Frontal cortex (tissue), 4 donors: ENCODE results near the gene EIF1AX. TPM values are rescaled to one million over a fixed set of nuclear protein-coding genes. Genes with fewer than 3 reads are reported as not detected.
"Not testable (repeated sequence)": the region's sequence is repeated elsewhere in the genome, so short reads cannot be mapped to it uniquely, and the experiment has no call there.

ENCODE experiments used
- DNase-seq, 2 donors: peaks; one replicate each; pipeline ENCODE4 v3.0.0; 2012; ENCODE audit warnings: low spot score in 2 of 2
- FAIRE-seq: peaks from 2 replicates; lab custom pipeline; 2012; peaks lifted over from hg19 to GRCh38; lab: Jason Lieb, UNC
- total RNA-seq: library from RNA; depleted of rRNA; stranded (reverse); fragments of >200 nt; gene quantifications from one replicate; pipeline ENCODE4 v1.2.3, GENCODE V29; 2014
- donor health status: control.
- donor health status: control.
- donor health status: control.

Gene EIF1AX, protein sequence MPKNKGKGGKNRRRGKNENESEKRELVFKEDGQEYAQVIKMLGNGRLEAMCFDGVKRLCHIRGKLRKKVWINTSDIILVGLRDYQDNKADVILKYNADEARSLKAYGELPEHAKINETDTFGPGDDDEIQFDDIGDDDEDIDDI
- total RNA-seq, result 91.7 TPM

DNA sequence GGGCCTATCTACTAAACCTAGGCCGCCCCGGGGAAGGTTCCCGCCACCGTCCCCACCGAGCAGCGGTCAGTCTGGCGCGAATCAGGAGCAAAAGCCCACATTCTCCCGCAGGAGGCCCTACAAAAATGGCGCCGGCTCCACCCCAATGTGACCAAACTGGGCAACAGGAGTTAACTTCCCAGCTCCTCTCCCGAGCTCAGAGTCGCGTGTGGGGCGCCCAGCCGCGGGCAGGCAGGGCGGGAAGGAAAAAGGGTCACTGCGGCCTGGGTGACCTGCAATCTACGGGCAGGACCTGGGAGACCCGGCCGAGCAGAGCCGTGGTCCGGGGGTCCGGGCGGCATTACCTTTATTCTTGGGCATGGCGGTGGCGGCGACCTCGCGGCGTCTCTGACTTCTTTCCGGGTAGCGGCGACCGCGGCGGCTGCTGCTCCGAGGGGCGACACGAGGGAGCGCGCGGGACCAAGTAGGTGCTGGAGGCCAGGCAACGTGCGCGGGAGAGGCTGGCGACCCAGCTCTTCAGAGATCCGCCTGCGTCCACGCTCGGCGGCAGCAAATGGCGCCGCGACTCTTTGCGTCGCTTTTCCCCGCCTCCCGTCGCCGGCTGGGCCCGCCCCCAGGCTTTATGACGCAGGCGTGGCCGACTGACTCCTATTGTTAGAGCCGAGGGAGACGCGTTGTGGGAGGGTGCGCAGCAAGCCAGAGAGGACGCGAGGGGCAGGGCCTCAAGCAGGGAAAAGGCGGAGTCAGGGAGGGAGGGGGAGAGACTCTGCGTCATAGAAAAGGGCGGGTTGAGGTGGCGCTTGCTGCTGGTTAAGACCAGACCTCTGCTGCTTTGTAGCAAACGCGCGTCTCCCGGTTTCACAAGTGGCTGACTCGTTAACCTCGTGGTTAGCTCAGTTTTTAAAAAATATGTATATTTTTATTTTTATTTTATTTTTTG is at the start of gene EIF1AX:
TSS of gene EIF1AX (minus strand) at position 558 of the 940 bp plus-strand sequence. CDS start at position 360, 198 bp downstream.
- peak; percentile 81 for FAIRE-seq
- peak; percentile 76 for DNase-seq

DNA sequence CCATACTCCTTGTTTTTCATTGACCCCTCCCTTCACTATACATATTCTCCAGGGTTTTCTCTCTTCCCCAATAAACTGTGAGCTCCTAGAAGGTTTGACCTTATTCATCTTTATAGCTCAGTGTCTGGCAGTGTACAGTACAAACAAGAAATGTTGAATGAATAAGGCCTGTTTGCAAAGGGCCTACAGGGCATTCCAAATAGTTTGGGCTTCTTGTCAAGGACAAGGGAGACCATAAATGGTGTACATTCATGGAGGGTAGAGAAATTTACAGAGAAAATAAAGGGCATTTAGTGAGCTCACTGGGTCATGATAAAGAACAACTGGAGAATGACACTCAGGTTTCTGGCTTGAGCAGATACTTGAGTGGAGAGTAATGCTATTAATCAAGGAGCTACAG is 47.5 kb upstream of the EIF1AX start:
- no peak for DNase-seq
- no peak for FAIRE-seq

GRCh38 chrX:20181598-20182329 is 40.1 kb upstream of the EIF1AX start:
- no peak for FAIRE-seq

GRCh38 chrX:20177093-20177492 is 35.5 kb upstream of the EIF1AX start:
- DNase-seq (no peak), FAIRE-seq (no peak)

More at GRCh38 chrX:20181598-20182329, 40.1 kb upstream of the EIF1AX start:
- DNase-seq, result no peak

GRCh38 chrX:20173856-20174255 is 32.2 kb upstream of the EIF1AX start:
- no peak for DNase-seq
- no peak for FAIRE-seq

- no peak for DNase-seq
- no peak for FAIRE-seq
Measured at GRCh38 chrX:20173313-20173712, 31.7 kb upstream of the EIF1AX start.

DNA sequence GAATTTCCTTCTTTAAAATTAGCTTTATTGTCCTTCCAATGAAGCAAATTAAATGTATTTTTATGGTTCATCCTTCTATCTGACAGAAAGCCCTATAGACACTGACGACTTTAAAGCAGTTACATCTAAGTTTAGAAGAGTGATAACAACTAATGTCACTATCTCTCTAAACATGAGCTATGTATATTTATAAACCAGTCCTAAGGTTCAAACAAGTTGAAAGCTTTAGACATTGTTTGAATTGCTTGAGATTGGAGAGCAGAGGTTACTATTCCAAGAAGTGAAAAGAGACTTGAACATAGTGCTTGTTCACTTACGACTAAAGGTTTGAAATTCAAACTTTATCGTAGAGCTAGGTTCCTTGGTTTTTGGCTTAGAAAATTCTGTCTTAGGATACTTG is 30.2 kb upstream of the EIF1AX start:
- DNase-seq, result no peak
- no peak for FAIRE-seq

DNA sequence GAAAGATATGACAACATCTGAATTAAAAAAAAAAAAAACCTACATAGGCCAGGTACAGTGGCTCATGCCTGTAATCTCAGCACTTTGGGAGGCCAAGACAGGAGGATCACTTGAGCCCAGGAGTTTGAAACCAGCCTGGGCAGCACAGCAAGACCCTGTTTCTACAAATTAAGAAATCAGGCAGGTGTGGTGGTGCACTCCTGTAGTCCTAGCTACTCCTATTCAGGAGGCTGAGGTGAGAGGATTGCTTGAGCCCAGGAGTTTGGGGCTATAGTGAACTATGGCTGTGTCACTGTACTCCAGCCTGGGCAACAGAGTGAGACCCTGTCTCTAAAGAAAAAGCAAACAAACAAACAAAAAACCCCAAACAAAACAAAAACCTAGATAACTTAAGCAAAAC is 20.9 kb upstream of the EIF1AX start:
- not testable (repeated sequence) for DNase-seq, FAIRE-seq

GRCh38 chrX:20159797-20160385 is 18.3 kb upstream of the EIF1AX start:
- DNase-seq (peak in 1 of 2 donors; percentile 3), FAIRE-seq (no peak)

- DNase-seq (no peak), FAIRE-seq (no peak)
Measured at GRCh38 chrX:20151689-20152088, 10.1 kb upstream of the EIF1AX start.

DNA sequence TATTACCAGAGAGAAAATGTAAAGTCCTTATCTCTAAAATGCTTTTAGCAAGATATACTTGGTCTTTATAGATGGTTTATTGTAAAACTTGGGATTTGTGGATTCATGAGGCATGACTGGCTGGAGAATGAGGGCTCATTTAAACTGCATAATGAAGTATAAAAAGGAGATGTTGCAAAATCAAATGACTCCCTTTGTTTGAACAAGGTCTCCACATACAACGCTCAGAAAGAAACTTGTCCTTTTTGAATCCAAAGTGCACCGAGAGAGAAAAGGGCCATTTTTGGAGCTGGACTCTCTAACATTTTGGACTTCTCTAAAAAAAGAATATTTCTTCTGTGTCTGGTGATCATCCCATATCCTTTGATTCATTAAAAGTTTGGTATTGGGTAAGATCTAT is 7.7 kb upstream of the EIF1AX start:
- FAIRE-seq (no peak), DNase-seq (no peak)

DNA sequence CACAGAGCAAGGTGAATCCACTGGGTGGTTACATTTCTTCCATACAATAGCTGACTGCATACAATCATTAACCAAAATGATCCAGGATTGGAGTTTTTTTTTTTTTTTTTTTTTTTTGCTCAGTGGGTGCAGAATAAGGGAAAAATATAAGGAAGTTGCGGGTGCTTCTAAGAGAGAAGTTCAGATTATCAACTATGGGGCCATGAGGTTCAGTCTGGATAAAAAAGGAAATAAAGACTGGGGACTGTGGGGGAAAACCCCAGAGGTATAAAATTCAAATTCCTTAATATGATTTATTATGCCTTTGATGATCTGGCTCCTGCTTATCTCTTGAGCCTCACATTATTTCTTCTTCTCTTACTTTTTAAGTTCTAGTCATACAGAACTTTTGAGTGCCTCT is 5.9 kb upstream of the EIF1AX start:
- no peak for FAIRE-seq
- DNase-seq, result no peak

- DNase-seq, result no peak
- FAIRE-seq, result no peak
Measured at GRCh38 chrX:20144491-20144890, 2.9 kb upstream of the EIF1AX start.

DNA sequence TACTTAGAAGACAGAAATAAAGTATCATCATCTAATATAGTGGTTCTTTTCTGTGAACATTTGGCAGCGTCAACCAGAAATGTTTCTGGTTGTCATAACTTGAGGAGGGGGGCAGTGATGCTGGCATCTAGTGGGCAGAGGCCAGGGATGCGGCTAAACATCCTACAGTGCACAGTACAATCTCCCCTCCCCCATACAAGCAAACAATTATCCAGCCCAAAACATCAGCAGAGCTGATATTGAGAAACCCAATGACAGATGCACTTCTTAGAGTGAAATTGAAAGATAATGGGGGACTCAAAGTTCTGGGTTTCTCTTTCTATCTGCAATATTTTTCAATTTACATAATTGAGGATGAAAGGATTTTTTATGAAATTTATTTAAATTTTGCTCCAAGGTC is 1.9 kb upstream of the EIF1AX start:
- DNase-seq, result no peak
- no peak for FAIRE-seq

DNA sequence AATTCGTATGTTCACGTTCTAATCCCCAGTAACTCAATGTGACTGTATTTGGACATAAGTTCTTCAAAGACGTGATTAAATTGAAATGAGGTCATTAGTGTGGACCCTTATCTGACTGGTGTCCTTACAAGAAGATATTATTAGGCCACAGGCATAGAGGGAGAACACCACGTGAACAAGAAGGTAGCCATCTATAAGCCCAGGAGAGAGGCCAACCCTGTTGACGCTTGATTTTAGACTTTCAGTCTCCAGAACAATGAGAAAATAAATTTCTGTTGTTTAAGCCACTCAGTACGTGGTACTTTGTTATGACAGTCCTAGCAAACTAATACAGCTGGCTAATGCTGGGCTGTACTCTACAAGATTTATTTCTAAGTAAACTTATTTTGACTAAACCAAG is 1.5 kb upstream of the EIF1AX start:
- FAIRE-seq, result no peak

GRCh38 chrX:20140420-20140819 is 1.2 kb downstream of the EIF1AX start:
- FAIRE-seq, result no peak
- DNase-seq, result no peak

More for the DNA sequence above, 1.5 kb upstream of the EIF1AX start:
- DNase-seq, result no peak

DNA sequence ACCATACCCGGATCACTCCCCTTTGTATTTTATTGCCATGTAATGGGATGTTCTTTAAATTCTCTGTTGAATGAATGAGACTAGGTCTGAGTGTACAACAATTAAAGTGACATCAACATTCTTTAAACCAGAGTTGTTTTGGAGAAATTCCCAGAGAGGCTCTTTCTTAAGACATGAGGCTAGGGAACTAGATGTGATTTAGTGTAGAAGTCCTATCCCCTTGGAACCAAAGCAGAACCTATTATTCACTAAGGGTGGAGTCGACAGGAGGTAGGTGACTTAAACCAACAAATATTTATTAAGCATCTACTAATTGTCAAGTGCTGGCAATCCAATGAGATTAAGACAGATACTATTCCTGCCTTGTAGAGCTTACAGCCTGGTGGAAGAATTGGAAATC is 1.7 kb downstream of the EIF1AX start:
- FAIRE-seq (no peak), DNase-seq (no peak)

GRCh38 chrX:20135944-20136343 is 5.7 kb downstream of the EIF1AX start:
- FAIRE-seq, result no peak
- DNase-seq, result no peak

DNA sequence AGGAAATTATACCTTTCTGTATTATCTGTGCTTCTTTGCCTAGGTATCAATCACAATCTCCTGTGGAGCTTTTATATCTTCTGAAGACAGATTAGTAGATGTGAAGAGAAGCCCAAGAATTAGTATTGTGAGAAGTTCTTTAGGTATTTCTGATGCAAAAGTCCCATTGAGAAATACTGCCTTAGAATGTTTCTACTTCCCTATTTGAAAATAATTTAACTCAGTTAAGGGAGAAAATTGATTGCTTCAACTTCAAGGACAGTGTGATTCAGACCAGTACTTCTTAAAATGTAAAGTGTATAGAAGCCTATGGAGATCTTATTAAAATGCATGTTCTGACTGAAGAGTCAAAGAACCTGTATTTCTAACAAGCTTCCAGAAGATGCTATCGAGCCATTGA is 9.0 kb downstream of the EIF1AX start:
- no peak for FAIRE-seq

DNA sequence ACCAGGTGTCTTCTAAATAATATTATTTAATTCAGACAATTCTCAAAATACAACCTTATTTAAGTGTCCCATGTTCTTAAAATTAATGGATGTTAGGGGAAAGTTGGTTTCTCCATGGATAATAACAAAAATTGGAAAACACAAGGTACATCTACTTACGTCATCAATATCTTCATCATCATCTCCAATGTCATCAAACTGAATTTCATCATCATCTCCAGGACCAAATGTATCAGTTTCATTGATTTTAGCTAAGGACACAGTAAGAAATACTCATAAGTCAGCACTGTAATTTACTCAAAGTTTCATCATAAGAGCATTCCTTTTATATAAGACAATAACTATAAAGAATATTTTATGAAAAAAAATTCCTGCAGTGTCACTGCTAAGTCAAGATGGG is 11.3 kb downstream of the EIF1AX start:
- FAIRE-seq, result no peak
- DNase-seq, result no peak

More for the DNA sequence above, 9.0 kb downstream of the EIF1AX start:
- no peak for DNase-seq
